ENCODE measurements around the gene EFCAB10.
"Not testable (repeated sequence)": the region's sequence is repeated elsewhere in the genome, so short reads cannot be mapped to it uniquely, and the experiment has no call there.

EFCAB10 gene

GRCh38 chr7:105565190-105565589 lies 16.1 kb downstream of the EFCAB10 start:
- H3K36me3 ChIP-seq, result peaks cover 86 to 98% (median 94%) of the 10 kb centered on the region in 11 experiments
- TF ChIP-seq Cebpa-rat (IDR thresholded peaks at IDR 0.05), result no peak

DNA sequence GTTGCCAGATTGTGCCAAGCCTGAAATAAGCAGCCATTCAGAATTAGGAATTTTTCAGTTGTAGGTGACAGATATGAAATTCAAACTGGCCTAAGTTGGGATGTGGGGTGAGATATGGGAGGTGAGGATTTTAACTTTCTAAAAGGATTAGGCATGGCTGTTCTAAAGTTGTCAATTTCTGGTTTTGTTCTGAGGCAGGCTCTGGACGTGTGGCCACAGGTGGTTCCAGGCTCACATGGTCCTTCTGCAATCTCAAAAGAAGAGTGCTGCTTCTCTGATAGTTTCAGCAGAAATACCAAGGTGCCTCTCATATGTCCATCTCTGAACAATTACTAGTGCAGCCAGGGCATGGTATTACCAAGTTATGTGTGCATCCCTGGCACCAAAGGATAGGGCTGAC lies 21.4 kb downstream of the EFCAB10 start:
- H3K9ac ChIP-seq, result no peak overlapping the region
- no peak overlapping the region for H3K4me2 ChIP-seq
- H3K9me3 ChIP-seq (replicated peaks in 1 of 11), result no peaks in the 10 kb centered on the region
- TF ChIP-seq Cebpa-rat (IDR thresholded peaks at IDR 0.05), result no peak
- H3K4me3 ChIP-seq, result no peak overlapping the region
- peaks cover 80 to 100% (median 90%) of the 10 kb centered on the region in 11 experiments for H3K36me3 ChIP-seq
- no peaks in the 10 kb centered on the region for H3K4me1 ChIP-seq
- no peak overlapping the region for H3K27ac ChIP-seq
- no peaks in the 10 kb centered on the region for H3K27me3 ChIP-seq
- peaks cover 0 to 6% (median 0%) of the 10 kb centered on the region in 11 experiments; a peak in 3 of 22 replicates for H4K20me1 ChIP-seq

More at GRCh38 chr7:105565190-105565589, 16.1 kb downstream of the EFCAB10 start:
- Histone ChIP-seq H3K9me3 (replicated peaks in 1 of 11) (no peaks in the 10 kb centered on the region), H3K9ac (no peak overlapping the region), H3K4me3 (no peak overlapping the region), H3K4me2 (no peak overlapping the region), H4K20me1 (peaks cover 0 to 1% (median 0%) of the 10 kb centered on the region in 11 experiments; a peak in 2 of 22 replicates), H3K27me3 (no peaks in the 10 kb centered on the region), H3K27ac (no peak overlapping the region), H3K4me1 (no peaks in the 10 kb centered on the region)

- no peak overlapping the region for H3K9ac ChIP-seq
- H3K27ac ChIP-seq, result no peak overlapping the region
- TF ChIP-seq Cebpa-rat (IDR thresholded peaks at IDR 0.05), result no peak
- no peaks in the 10 kb centered on the region for H3K9me3 ChIP-seq (replicated peaks in 1 of 11)
- peaks cover 76 to 100% (median 86%) of the 10 kb centered on the region in 11 experiments for H3K36me3 ChIP-seq
- H4K20me1 ChIP-seq, result peaks cover 0 to 42% (median 4%) of the 10 kb centered on the region in 11 experiments; a peak in 11 of 22 replicates
- H3K27me3 ChIP-seq, result no peaks in the 10 kb centered on the region
- H3K4me1 ChIP-seq, result peaks cover 8 to 9% (median 9%) of the 10 kb centered on the region in 10 experiments; a peak in 19 of 20 replicates
- no peak overlapping the region for H3K4me3 ChIP-seq
- no peak overlapping the region for H3K4me2 ChIP-seq
Observed at GRCh38 chr7:105538339-105538738, 43.0 kb downstream of the EFCAB10 start.

DNA sequence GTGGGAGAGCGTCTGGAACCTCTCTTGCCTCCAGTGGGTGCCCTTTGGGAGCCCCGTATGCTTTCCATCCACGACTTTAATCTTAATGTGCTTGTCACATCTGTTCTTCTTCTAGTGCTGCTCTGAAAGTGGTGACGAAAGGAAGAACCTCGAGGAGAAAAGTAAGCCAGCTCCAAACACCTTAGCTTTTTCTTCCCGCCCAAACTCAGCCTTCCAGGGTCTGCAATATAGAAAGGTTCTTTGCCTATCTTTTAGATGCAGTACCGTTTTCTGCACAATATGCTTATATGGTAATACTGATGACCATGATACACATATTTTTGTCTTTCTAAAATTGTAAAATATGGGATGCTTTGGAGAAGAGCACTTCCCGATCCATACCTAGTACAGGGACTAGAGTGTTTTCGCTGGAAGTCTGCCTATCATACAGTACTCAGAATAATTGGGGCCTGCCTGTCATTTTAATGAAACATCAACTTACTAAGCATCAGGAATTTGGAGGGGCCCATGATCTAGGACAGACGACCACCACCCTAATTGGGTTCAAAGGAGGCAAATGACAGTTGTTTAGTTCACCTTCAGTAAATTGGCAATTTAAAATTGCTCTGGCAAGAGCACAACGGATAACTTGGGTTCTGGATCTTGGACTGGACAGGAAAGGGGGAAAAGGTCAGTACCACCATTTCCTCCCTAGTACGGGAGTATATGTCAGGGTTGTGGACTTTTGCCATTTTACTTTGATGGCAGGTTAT lies 48.4 kb downstream of the EFCAB10 start:
- Histone ChIP-seq H3K27me3 (no peaks in the 10 kb centered on the region), H3K9me3 (replicated peaks in 1 of 11) (no peaks in the 10 kb centered on the region), H3K27ac (peak overlapping the region; percentile 79 to 91 (median 85)), H3K36me3 (peaks cover 21 to 49% (median 31%) of the 10 kb centered on the region in 11 experiments), H3K4me3 (peak overlapping the region; percentile 80 to 97 (median 86)), H3K9ac (peak overlapping the region; percentile 87 to 96 (median 91)), H3K4me2 (peak overlapping the region; percentile 80 to 97 (median 87)), H4K20me1 (peaks cover 0 to 36% (median 6%) of the 10 kb centered on the region in 11 experiments; a peak in 10 of 22 replicates), H3K4me1 (peaks cover 17 to 29% (median 22%) of the 10 kb centered on the region in 10 experiments)
- TF ChIP-seq Cebpa-rat (IDR thresholded peaks at IDR 0.05), result no peak

DNA sequence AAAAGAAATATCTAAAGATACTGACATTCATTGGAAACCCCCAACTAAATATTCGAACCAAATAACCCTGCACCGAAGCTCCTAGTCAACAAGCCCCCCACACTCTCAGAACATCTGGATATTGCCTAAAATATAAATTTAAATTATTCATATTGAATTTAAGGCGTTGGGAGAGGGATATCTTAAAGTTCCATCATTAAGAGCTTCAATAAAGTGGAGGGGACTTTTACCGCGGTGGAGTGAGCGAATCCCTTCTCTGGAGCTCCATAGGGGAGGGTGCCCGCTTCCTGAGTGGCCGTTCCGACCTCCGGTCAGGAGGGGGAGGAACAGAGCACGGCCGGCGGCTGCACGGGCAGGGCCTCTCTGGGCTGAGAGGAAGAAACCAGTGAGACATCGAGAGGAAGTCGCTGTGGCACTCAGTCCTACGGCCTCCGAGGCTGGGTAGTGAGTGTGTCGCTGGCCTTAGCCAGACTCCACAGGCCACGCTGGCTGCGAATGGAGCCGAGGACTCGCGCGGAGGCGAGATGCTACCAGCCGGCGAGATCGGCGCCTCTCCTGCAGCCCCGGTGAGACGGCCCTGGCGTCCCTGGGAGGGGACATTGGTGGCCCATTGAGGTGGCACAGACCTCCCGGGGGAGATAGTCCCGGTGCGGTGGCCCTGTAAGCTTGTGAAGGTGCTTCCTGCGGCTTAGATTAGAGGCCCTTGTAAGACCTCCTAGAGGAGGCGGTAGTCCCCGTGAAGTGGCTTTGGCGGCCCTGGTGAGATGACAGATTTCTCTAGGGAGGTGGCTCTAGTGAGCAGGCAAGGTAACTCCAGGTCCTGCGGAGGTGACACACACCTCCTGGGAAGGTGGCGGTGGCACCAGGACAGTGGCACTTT lies 49.3 kb downstream of the EFCAB10 start, which contains the start of gene RINT1:
Gene RINT1 (plus strand): TSS at position 410 of the 880 bp plus-strand sequence. CDS start 115 bp downstream, at position 525.
- no peak for TF ChIP-seq Cebpa-rat (IDR thresholded peaks at IDR 0.05)
- H3K4me1 ChIP-seq, result peaks cover 17 to 29% (median 22%) of the 10 kb centered on the region in 10 experiments
- H3K4me3 ChIP-seq, result peak within 1 kb of the TSS; percentile 80 to 97 (median 86)
- peak within 1 kb of the TSS; percentile 87 to 96 (median 91) for H3K9ac ChIP-seq
- H3K27ac ChIP-seq, result peak within 1 kb of the TSS; percentile 79 to 91 (median 85)
- peaks cover 13 to 40% (median 23%) of the 10 kb centered on the region in 11 experiments for H3K36me3 ChIP-seq
- H3K27me3 ChIP-seq, result no peaks in the 10 kb centered on the region
- peak within 1 kb of the TSS; percentile 80 to 97 (median 87) for H3K4me2 ChIP-seq
- no peaks in the 10 kb centered on the region for H3K9me3 ChIP-seq (replicated peaks in 1 of 11)
- peaks cover 0 to 35% (median 6%) of the 10 kb centered on the region in 11 experiments; a peak in 10 of 22 replicates for H4K20me1 ChIP-seq

- peak overlapping the region in 2 of 11 experiments; percentile 92 to 93; a peak in 1 of 22 replicates for H3K9ac ChIP-seq
- peaks cover 17 to 29% (median 22%) of the 10 kb centered on the region in 10 experiments for H3K4me1 ChIP-seq
- H3K27ac ChIP-seq, result peak overlapping the region in 1 of 11 experiments; percentile 82; a peak in 2 of 22 replicates
- no peaks in the 10 kb centered on the region for H3K9me3 ChIP-seq (replicated peaks in 1 of 11)
- TF ChIP-seq Cebpa-rat (IDR thresholded peaks at IDR 0.05), result no peak
- peak overlapping the region in 10 of 11 experiments; percentile 80 to 96 (median 87); a peak in 19 of 22 replicates for H3K4me2 ChIP-seq
- no peaks in the 10 kb centered on the region for H3K27me3 ChIP-seq
- peak overlapping the region in 4 of 10 experiments; percentile 80 to 90 (median 84); a peak in 4 of 20 replicates for H3K4me3 ChIP-seq
- H3K36me3 ChIP-seq, result peaks cover 2 to 26% (median 12%) of the 10 kb centered on the region in 11 experiments
- H4K20me1 ChIP-seq, result peaks cover 0 to 27% (median 3%) of the 10 kb centered on the region in 11 experiments; a peak in 9 of 22 replicates
Observed at GRCh38 chr7:105530546-105530945, 50.7 kb downstream of the EFCAB10 start.

GRCh38 chr7:105530126-105530525 lies 51.2 kb downstream of the EFCAB10 start:
- Histone ChIP-seq H3K4me2 (peak overlapping the region in 1 of 11 experiments; percentile 88; a peak in 3 of 22 replicates), H3K27me3 (no peaks in the 10 kb centered on the region), H3K4me3 (no peak overlapping the region), H3K36me3 (peaks cover 0 to 21% (median 8%) of the 10 kb centered on the region in 11 experiments; a peak in 14 of 22 replicates), H3K27ac (no peak overlapping the region), H3K4me1 (peaks cover 17 to 29% (median 23%) of the 10 kb centered on the region in 10 experiments), H3K9ac (no peak overlapping the region), H4K20me1 (peaks cover 0 to 23% (median 0%) of the 10 kb centered on the region in 11 experiments; a peak in 4 of 22 replicates), H3K9me3 (replicated peaks in 1 of 11) (no peaks in the 10 kb centered on the region)
- no peak for TF ChIP-seq Cebpa-rat (IDR thresholded peaks at IDR 0.05)

GRCh38 chr7:105527737-105528136 lies 53.6 kb downstream of the EFCAB10 start:
- not testable (repeated sequence) for H3K27me3 ChIP-seq; H3K27ac ChIP-seq; H3K9ac ChIP-seq; H3K4me3 ChIP-seq; H3K4me2 ChIP-seq; H3K36me3 ChIP-seq; H4K20me1 ChIP-seq; H3K9me3 ChIP-seq (replicated peaks in 1 of 11)
- H3K4me1 ChIP-seq, result peaks cover 12 to 28% (median 23%) of the 10 kb centered on the region in 10 experiments

Measured in BLaER1 treated with 17β-estradiol and CSF1 and Interleukin-3, amounts not matched to agents 10 nM and 100 nM (cell line).